Germinal center (tissue), 1 donor: ENCODE results near the gene DCLK2.

Source experiments
- DNase-seq: peaks from one replicate; pipeline ENCODE4 v3.0.0; 2012; ENCODE audit warnings: mixed read lengths, low spot score

DCLK2 gene

GRCh38 chr4:150069353-150069752, 8.9 kb upstream of the DCLK2 start:
- no peak for DNase-seq

- DNase-seq: no peak
Measured at GRCh38 chr4:150070464-150071170, 7.6 kb upstream of the DCLK2 start.

- no peak for DNase-seq
Measured at GRCh38 chr4:150072471-150072870, 5.8 kb upstream of the DCLK2 start.

- DNase-seq: no peak
Measured at GRCh38 chr4:150072906-150073714, 5.1 kb upstream of the DCLK2 start.

- no peak for DNase-seq
Measured at GRCh38 chr4:150074064-150074463, 4.2 kb upstream of the DCLK2 start.

GRCh38 chr4:150078579-150079080, 385 bp downstream of the DCLK2 start:
- DNase-seq: peak; percentile 26

- peak; percentile 30 for DNase-seq
Measured at GRCh38 chr4:150079081-150079581, 886 bp downstream of the DCLK2 start.

GRCh38 chr4:150080337-150080736, 2.1 kb downstream of the DCLK2 start:
- DNase-seq: no peak

GRCh38 chr4:150080875-150081274, 2.6 kb downstream of the DCLK2 start:
- no peak for DNase-seq

GRCh38 chr4:150082241-150082640, 4.0 kb downstream of the DCLK2 start:
- no peak for DNase-seq

GRCh38 chr4:150087006-150087405, 8.8 kb downstream of the DCLK2 start:
- no peak for DNase-seq

GRCh38 chr4:150089732-150090131, 11.5 kb downstream of the DCLK2 start:
- DNase-seq: no peak

- no peak for DNase-seq
Measured at GRCh38 chr4:150090836-150091235, 12.6 kb downstream of the DCLK2 start.

- no peak for DNase-seq
Measured at GRCh38 chr4:150094676-150095075, 16.4 kb downstream of the DCLK2 start.

GRCh38 chr4:150096625-150097024, 18.4 kb downstream of the DCLK2 start:
- DNase-seq: no peak

GRCh38 chr4:150098214-150098613, 20.0 kb downstream of the DCLK2 start:
- no peak for DNase-seq

GRCh38 chr4:150104404-150105027, 26.3 kb downstream of the DCLK2 start:
- no peak for DNase-seq

GRCh38 chr4:150106886-150107285, 28.6 kb downstream of the DCLK2 start:
- DNase-seq: no peak

- no peak for DNase-seq
Measured at GRCh38 chr4:150108691-150109090, 30.4 kb downstream of the DCLK2 start.

- DNase-seq: no peak
Measured at GRCh38 chr4:150114641-150115040, 36.4 kb downstream of the DCLK2 start.

GRCh38 chr4:150115851-150116250, 37.6 kb downstream of the DCLK2 start:
- no peak for DNase-seq

GRCh38 chr4:150116506-150116905, 38.3 kb downstream of the DCLK2 start:
- DNase-seq: no peak

GRCh38 chr4:150117094-150117493, 38.8 kb downstream of the DCLK2 start:
- no peak for DNase-seq
